ENCODE measurements around the gene SLC17A4. TPM values are rescaled to one million over a fixed set of nuclear protein-coding genes. Genes with fewer than 3 reads are reported as not detected.
A peak's percentile ranks its signal among the peaks of the same experiment; 100 is the strongest.

The SLC17A4 gene
- total RNA-seq, 1 donor from 2014 or later = not detected

- no peak overlapping the region for H3K4me3 ChIP-seq (ENCODE audit: low read depth, low read length)
- no peak for DNase-seq (ENCODE audit: low read depth)
- no peak for TF ChIP-seq CTCF (conservative IDR thresholded peaks at IDR 0.05; ENCODE audit: low read depth, low read length)
Measured at GRCh38 chr6:25781134-25781533, 26.6 kb downstream of the SLC17A4 start.

GRCh38 chr6:25787428-25787827, 32.9 kb downstream of the SLC17A4 start:
- DNase-seq (ENCODE audit: low read depth) = no peak
- no peak overlapping the region for H3K4me3 ChIP-seq (ENCODE audit: low read depth, low read length)

DNA sequence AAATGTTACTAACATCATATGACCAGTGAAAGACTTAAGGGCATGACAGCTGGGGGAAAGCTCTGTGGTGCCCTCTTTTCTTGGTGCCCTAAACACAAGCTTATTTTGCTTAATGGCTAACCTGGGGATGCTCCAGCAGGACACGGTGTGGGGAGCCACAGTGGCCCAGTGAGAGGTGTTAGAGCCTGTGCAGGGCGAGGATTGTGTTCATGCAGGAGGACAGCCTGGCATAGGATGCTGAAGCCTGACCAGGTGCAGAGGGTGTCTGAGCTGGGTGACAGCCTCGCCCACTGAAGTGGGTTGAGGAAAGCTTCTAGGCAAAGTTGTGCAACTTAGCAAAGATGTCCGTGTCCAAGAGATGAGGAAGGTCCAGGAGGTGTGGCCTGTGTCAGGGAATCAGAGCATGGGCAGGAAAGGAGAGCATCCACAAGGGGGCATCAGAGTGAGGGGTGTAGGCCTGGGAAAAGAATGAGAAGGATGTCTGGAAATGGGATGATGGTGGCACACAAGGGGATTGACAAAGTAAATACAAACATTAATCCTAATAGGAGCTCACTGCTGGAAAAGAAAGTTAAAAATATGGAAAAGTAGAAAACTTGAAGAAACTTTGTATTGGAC, 33.9 kb downstream of the SLC17A4 start:
- peak; percentile 83 for TF ChIP-seq CTCF (conservative IDR thresholded peaks at IDR 0.05; ENCODE audit: low read depth, low read length)
- DNase-seq (ENCODE audit: low read depth) = no peak
- H3K4me3 ChIP-seq (ENCODE audit: low read depth, low read length) = no peak overlapping the region

More at GRCh38 chr6:25787428-25787827, 32.9 kb downstream of the SLC17A4 start:
- TF ChIP-seq CTCF (conservative IDR thresholded peaks at IDR 0.05; ENCODE audit: low read depth, low read length) = no peak

- no peak for TF ChIP-seq CTCF (conservative IDR thresholded peaks at IDR 0.05; ENCODE audit: low read depth, low read length)
Measured at GRCh38 chr6:25789475-25789874, 34.9 kb downstream of the SLC17A4 start.

DNA sequence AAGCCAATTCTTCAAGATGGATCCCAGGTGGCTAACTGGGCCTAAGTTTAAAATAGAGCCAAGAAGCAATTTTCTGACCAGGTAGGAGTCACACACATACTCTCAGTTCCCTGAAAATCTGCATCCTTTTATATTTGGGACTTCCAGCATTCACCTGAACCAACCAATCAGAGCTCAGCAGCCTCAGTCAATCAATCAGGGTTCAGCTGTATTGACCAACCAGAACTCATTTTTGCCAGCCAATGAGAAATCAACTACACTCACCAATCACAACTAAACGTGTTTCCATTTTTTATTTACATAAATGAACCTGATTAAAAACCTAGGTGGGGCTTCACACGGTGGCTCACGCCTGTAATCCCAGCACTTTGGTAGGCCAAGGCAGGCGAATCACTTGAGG, 37.5 kb downstream of the SLC17A4 start:
- no peak for TF ChIP-seq CTCF (conservative IDR thresholded peaks at IDR 0.05; ENCODE audit: low read depth, low read length)
- no peak overlapping the region for H3K4me3 ChIP-seq (ENCODE audit: low read depth, low read length)

More at GRCh38 chr6:25789475-25789874, 34.9 kb downstream of the SLC17A4 start:
- DNase-seq (ENCODE audit: low read depth) = no peak
- H3K4me3 ChIP-seq (ENCODE audit: low read depth, low read length) = no peak overlapping the region

DNA sequence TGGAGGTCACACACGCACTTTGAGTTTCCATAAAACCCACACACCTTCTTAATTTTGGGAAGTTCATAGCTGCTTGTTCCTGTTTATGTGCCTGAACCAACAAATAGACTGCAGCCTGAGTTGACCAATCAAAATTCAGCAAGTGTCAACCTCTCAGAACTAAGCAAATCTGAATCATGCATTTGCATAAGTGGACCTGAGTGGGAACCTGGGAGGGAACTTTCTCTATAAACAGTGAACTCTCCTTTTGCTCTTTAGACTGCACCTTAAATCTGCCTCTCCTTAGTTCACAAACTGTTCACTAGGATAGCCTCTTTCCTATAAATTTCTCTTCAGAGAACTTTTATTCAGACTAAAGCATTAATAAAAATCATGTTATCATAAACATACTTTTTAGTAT, 39.4 kb downstream of the SLC17A4 start:
- H3K4me3 ChIP-seq (ENCODE audit: low read depth, low read length) = no peak overlapping the region
- DNase-seq (ENCODE audit: low read depth) = no peak

More for the DNA sequence above, 37.5 kb downstream of the SLC17A4 start:
- DNase-seq (ENCODE audit: low read depth) = no peak

More for the DNA sequence above, 39.4 kb downstream of the SLC17A4 start:
- TF ChIP-seq CTCF (conservative IDR thresholded peaks at IDR 0.05; ENCODE audit: low read depth, low read length) = no peak

Data from epithelial cell of proximal tubule (primary cell).